Stimulated activated CD8-positive, alpha-beta memory T cell treated with anti-CD3 and anti-CD28 coated beads, Interleukin-4, amount 100 ng/mL, for 1 hour (primary cell): ENCODE data around the gene SLC44A4.
A peak's percentile ranks its signal among the peaks of the same experiment; 100 is the strongest.
"Not testable (repeated sequence)": the region's sequence is repeated elsewhere in the genome, so short reads cannot be mapped to it uniquely, and the experiment has no call there.

ENCODE experiments used
- DNase-seq, 2 donors: peaks; one replicate each; pipeline ENCODE4 v3.0.0-alpha.2; 2020; ENCODE audit warnings: low read depth in 2 of 2, low spot score in 1 of 2

Gene SLC44A4

DNA sequence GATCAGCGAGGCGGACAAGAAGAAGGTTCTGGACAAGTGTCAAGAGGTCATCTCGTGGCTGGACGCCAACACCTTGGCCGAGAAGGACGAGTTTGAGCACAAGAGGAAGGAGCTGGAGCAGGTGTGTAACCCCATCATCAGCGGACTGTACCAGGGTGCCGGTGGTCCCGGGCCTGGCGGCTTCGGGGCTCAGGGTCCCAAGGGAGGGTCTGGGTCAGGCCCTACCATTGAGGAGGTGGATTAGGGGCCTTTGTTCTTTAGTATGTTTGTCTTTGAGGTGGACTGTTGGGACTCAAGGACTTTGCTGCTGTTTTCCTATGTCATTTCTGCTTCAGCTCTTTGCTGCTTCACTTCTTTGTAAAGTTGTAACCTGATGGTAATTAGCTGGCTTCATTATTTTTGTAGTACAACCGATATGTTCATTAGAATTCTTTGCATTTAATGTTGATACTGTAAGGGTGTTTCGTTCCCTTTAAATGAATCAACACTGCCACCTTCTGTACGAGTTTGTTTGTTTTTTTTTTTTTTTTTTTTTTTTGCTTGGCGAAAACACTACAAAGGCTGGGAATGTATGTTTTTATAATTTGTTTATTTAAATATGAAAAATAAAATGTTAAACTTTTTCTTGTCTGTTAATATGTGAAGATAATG is 49.0 kb downstream of the SLC44A4 start:
- DNase-seq = no peak

DNA sequence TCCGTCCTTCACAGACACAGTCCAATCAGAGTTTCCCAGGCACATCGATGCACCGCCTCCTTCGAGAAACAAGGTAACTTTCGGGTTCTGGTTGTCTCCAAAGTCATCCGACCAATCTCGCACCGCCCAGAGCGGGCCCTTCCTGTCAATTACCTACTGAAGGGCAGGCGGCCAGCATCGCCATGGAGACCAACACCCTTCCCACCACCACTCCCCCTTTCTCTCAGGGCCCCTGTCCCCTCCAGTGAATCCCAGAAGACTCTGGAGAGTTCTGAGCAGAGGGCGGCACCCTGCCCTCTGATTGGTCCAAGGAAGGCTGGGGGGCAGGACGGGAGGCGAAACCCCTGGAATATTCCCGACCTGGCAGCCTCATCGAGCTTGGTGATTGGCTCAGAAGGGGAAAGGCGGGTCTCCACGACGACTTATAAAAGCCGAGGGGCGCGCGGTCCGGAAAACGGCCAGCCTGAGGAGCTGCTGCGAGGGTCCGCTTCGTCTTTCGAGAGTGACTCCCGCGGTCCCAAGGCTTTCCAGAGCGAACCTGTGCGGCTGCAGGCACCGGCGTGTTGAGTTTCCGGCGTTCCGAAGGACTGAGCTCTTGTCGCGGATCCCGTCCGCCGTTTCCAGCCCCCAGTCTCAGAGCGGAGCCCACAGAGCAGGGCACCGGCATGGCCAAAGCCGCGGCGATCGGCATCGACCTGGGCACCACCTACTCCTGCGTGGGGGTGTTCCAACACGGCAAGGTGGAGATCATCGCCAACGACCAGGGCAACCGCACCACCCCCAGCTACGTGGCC is 51.3 kb downstream of the SLC44A4 start, which contains the start of gene HSPA1B:
Gene HSPA1B, plus strand, starts transcription at position 453 of the 794 bp plus-strand sequence. Its CDS starts 213 bp downstream, at position 666.
- peak; percentile 66 to 82 for DNase-seq

DNA sequence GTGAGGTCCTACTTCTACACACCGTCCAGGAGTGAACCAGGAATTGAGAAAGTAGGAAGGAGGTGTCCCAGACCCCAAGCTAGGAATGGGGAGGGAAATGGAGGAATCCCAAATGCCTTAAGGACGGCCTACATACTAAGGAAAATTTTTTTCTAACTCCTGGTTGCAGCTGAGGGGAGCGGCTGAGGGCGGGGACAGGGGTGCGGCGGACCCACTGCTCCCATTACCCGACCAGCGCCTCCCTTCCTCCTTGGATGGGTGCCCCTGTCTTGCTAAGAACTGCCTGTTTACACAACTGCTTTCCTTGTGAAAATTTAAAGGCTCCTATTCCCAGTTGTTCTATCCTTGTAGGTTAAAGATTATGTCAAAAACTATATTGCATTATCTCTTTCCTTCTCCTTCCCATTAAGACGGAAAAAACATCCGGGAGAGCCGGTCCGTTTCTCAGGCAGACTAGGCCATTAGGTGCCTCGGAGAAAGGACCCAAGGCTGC is 52.0 kb downstream of the SLC44A4 start:
- DNase-seq = no peak

DNA sequence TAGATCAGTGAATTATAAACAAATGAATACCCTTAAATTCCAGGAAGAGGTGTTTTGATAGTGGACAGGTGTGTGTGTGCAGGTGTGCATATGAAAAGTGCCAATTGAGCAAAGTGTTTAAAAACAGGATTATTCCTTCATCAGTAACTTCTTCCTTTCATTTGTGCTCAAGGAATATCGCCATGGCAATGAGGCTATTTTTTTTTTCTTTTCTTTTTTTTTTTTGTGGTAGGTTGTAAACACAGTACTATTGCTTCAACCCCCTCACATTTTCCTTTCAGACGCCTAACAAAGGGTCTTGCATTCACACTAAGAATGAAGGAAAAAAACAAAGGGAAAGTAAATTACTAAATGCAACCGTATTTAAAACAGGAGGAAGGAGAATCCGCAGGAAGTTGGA is 53.2 kb downstream of the SLC44A4 start:
- no peak for DNase-seq

DNA sequence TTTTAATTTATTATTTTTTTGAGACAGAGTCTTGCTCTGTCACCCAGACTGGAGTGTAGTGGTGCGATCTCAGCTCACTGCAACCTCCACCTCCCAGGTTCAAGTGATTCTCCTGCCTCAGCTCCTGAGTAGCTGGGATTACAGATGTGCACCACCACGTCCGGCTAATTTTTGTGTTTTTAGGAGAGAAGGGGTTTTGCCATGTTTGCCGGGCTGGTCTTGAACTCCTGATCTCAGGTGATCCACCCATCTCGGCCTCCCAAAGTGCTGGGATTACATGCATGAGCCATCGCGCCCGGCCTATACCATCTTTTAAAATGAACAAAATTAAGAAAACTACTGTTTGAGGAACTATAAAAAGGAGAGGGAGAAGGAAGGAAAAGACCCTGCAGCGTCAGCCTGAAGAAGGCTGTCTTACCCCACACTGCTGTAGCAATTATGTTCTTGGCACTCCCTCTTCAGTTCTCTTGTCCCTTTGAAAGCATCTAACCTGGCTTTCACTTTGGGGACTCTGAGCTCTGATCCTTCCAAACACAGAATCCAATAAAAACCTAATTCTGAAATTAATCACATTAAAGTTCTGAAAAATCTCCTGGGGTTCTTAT is 55.1 kb downstream of the SLC44A4 start:
- DNase-seq = not testable (repeated sequence)

DNA sequence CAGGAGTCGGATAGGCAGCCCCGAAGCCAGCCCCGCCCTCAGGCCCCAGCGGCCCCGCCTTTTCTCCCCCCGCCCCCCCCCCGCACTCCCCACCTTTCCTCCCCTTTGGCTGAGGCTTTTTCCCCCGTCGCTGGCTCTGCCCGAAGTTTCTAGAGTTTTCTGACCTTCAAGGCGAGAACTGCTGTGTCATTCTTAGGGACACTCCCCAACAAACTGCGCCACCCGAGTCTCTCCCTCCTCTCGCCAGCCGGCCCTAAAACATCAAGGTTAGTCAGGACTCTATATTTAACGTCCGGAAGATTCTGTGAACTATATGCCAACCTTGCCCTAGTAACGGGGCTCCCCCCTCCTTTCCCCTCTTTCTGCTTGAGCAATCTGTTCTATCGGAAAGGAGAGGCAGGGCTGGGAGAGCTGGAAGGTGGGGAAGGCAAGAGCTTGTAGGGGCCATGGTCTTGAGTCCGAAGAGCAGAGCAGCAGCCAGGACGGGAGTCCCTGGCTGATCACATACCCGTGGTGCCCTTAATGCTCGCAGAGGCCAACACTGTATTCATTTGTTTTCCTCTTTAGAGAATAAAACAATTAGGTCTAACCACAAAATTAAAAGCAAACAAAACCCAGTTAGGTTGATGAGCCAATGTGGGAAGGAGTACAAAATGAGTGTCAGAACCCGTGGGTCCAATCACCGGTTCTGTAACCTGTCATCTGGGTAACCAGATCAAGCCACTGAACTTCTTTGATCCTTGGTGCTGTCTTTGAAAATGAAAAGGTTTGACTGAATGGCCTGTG is 56.6 kb downstream of the SLC44A4 start:
- peak; percentile 35 for DNase-seq

DNA sequence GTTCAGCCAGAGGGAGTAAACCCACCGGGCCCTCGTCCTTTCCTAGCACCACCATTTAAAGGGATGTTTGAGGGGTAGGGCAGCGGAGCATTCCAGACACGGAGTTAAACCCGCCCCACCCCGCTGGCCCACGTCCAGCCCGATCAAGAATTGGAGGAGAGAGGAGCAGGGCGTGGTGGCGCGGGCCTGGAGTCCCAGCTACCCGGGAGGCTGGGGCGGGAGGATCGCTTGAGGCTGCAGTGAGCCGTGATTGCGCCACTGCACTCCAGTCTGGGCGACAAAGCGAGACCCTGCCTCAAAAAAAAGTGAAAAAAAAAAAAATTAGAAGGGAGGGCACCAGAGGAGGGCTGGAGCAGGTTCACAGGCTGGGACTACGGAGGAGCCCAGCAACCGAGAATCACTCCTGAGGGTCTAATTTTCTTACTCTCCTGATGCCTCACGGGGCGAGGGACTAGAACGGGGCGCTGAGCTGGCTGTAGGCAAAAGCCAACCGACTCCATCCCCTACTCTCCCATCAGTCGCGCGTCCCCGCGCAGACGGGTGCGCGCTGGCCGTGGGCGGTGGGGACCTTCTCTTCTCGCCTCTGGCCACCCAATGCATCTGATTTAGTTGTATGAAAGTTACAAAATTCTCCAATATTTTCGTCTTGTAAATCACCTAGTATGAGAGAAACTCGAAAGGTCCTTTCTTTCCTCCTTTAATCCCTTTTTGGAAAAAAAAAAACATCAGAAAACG is 57.3 kb downstream of the SLC44A4 start:
- peak in 1 of 2 donors; percentile 23 for DNase-seq

DNA sequence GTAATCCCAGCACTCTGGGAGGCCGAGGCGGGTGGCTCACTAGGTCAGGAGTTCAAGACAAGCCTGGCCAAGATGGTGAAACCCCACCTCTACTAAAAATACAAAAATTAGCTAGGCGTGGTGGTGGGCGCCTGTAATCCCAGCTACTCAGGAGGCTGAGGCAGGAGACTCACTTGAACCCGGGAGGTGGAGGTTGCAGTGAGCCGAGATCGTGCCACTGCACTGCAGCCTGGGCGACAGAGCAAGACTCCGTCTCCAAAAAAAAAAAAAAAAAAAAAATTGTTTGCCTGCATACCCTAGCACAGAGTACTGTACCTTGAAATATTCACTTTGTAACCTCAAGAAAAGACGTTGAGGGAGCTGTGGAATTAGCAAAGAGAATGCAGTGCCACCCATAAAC is 58.4 kb downstream of the SLC44A4 start:
- DNase-seq = not testable (repeated sequence)

DNA sequence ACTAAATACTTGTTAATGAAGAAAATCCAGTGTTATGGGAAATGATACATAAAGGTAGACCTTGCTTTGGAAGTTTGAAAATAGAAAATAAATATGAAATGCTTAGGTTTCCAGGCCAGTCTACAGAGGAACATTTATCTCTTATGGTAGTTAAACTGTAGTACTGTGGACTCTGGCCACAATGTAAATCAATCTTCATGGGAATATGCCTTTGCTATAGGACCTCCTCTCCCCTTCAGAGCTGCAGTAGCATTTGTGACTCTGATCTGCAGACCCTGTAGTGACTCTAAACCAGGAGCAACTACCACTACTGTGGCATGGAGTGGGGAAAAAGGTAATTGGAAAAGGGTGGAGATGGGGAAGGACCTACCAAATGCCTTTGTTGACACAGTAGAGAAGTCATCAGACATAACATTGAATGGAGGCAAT is 58.9 kb downstream of the SLC44A4 start:
- no peak for DNase-seq

DNA sequence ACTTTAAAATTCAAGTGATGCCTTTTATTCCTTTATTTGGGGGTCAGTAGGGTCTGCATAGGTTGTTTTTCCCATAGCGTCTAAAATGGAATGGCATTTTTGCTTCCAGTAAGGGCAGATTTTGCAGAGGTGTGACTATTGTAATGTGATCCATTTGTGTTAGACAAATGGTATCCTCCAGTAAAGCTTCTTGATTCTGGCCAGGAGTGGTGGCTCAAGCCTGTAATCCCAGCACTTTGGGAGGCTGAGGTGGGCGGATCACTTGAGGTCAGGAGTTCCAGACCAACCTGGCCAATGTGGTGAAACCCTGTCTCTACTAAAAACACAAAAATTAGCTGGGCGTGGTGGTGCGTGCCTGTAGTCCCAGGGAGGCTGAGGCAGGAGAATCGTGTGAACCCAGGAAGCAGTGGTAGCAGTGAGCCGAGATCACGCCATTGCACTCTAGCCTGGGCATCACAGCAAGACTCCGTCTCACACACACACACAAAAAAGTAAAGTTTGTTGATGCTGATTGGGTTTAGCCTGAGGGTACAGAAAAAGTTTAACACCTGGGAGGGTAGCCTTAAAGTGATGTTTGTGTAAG is 60.8 kb downstream of the SLC44A4 start:
- not testable (repeated sequence) for DNase-seq

DNA sequence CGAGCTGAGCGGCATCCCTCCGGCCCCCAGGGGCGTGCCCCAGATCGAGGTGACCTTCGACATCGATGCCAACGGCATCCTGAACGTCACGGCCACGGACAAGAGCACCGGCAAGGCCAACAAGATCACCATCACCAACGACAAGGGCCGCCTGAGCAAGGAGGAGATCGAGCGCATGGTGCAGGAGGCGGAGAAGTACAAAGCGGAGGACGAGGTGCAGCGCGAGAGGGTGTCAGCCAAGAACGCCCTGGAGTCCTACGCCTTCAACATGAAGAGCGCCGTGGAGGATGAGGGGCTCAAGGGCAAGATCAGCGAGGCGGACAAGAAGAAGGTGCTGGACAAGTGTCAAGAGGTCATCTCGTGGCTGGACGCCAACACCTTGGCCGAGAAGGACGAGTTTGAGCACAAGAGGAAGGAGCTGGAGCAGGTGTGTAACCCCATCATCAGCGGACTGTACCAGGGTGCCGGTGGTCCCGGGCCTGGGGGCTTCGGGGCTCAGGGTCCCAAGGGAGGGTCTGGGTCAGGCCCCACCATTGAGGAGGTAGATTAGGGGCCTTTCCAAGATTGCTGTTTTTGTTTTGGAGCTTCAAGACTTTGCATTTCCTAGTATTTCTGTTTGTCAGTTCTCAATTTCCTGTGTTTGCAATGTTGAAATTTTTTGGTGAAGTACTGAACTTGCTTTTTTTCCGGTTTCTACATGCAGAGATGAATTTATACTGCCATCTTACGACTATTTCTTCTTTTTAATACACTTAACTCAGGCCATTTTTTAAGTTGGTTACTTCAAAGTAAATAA is 61.5 kb downstream of the SLC44A4 start:
- not testable (repeated sequence) for DNase-seq

DNA sequence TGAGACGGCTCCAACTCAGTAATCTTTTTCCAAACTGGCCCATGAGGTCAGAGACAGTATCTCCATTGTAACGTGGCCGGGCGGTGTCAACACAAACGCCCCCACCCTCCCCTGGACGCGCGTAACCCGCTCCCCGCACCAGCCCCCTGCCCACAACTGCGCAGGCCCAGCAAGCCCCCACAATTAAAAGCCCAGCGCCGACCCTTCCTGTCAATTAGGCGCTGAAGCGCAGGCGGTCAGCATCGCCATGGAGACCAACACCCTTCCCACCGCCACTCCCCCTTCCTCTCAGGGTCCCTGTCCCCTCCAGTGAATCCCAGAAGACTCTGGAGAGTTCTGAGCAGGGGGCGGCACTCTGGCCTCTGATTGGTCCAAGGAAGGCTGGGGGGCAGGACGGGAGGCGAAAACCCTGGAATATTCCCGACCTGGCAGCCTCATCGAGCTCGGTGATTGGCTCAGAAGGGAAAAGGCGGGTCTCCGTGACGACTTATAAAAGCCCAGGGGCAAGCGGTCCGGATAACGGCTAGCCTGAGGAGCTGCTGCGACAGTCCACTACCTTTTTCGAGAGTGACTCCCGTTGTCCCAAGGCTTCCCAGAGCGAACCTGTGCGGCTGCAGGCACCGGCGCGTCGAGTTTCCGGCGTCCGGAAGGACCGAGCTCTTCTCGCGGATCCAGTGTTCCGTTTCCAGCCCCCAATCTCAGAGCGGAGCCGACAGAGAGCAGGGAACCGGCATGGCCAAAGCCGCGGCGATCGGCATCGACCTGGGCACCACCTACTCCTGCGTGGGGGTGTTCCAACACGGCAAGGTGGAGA is 63.6 kb downstream of the SLC44A4 start, which contains the start of the genes HSPA1A and HSPA1L:
Gene HSPA1A, plus strand, starts transcription at position 519 of the 814 bp plus-strand sequence. Its CDS starts 214 bp downstream, at position 733.
Gene HSPA1L, minus strand, starts transcription at position 259 of the 814 bp plus-strand sequence. CDS start 3,311 bp downstream, outside the sequence.
- DNase-seq = peak; percentile 40 to 53

DNA sequence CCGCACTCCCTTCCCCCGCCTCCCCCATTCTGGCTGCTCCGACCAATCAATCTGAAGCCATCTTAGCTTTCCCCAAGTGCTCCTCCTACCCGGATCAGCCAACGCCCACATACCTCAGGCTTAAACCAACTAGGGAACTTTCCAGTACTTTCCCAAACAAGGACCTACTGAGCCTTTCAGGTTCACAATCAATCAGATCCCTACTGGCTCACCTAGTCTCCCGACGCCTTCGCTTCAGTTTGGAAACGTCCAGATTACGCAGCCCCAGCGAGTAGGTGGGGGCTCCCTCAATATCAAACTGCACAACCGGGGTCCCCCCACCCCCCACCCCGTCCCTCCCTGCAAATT is 64.1 kb downstream of the SLC44A4 start:
- DNase-seq = peak in 1 of 2 donors; percentile 47

DNA sequence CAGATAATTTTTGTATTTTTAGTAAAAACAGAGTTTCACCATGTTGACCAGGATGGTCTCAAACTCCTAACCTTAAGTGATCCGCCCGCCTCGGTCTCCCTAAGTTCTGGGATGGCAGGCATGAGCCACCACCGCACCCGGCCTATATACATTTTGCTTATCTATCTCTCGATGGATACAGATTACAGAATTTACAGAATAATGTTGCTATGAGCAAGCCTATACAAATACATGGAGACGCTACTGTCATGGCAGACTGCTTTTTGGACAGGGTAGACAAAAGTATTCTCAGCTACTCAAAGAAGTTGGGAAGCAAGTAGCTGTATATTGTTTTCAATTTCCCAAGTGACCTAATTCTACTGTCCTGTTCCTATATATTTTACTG is 65.3 kb downstream of the SLC44A4 start:
- DNase-seq = no peak
